Stimulated activated CD8-positive, alpha-beta memory T cell treated with anti-CD3 and anti-CD28 coated beads, Interleukin-7, amount 100 ng/mL, for 1 hour (primary cell): ENCODE data around the gene MRPL12.
"Not testable (repeated sequence)": the region's sequence is repeated elsewhere in the genome, so short reads cannot be mapped to it uniquely, and the experiment has no call there.

Experiments
- DNase-seq, 2 donors: peaks; one replicate each; pipeline ENCODE4 v3.0.0-alpha.2; 2020; ENCODE audit warnings: low read depth in 2 of 2

MRPL12 gene

GRCh38 chr17:81716674-81716996 is 13.5 kb downstream of the MRPL12 start:
- DNase-seq, result no peak

GRCh38 chr17:81717049-81717765 is 14.0 kb downstream of the MRPL12 start:
- DNase-seq, result no peak

GRCh38 chr17:81717766-81718089 is 14.6 kb downstream of the MRPL12 start:
- no peak for DNase-seq

GRCh38 chr17:81719410-81720266 is 16.5 kb downstream of the MRPL12 start:
- no peak for DNase-seq

GRCh38 chr17:81720267-81721071 is 17.3 kb downstream of the MRPL12 start:
- DNase-seq, result no peak

- no peak for DNase-seq
Measured at GRCh38 chr17:81722184-81723120, 19.3 kb downstream of the MRPL12 start.

GRCh38 chr17:81723651-81724209 is 20.6 kb downstream of the MRPL12 start:
- no peak for DNase-seq

GRCh38 chr17:81725439-81725838 is 22.3 kb downstream of the MRPL12 start:
- no peak for DNase-seq

GRCh38 chr17:81726004-81726403 is 22.8 kb downstream of the MRPL12 start:
- DNase-seq, result no peak

- DNase-seq, result no peak
Measured at GRCh38 chr17:81727324-81728031, 24.3 kb downstream of the MRPL12 start.

GRCh38 chr17:81733507-81734404 is 30.6 kb downstream of the MRPL12 start:
- peak; percentile 16 to 27 for DNase-seq

- no peak for DNase-seq
Measured at GRCh38 chr17:81734405-81735263, 31.5 kb downstream of the MRPL12 start.

GRCh38 chr17:81735264-81736102 is 32.3 kb downstream of the MRPL12 start:
- DNase-seq, result no peak

- DNase-seq, result no peak
Measured at GRCh38 chr17:81737947-81738800, 35.0 kb downstream of the MRPL12 start.

GRCh38 chr17:81738801-81739393 is 35.7 kb downstream of the MRPL12 start:
- DNase-seq, result no peak

- not testable (repeated sequence) for DNase-seq
Measured at GRCh38 chr17:81739593-81739992, 36.4 kb downstream of the MRPL12 start.
